GM15510 (cell line): ENCODE results near the gene C18orf32.

Experiments
- POLR2A ChIP-seq: IDR thresholded peaks from 3 replicates; pipeline ENCODE4 v1.6.1; 2011; ENCODE audit warnings: borderline replicate concordance; ENCODE audit not compliant: insufficient read length; ENCODE audit errors: extremely low read depth

C18orf32 gene

GRCh38 chr18:49510393-49511115, 23.5 kb upstream of the C18orf32 start:
- no peak for TF ChIP-seq POLR2A

GRCh38 chr18:49503931-49504330, 16.9 kb upstream of the C18orf32 start:
- no peak for TF ChIP-seq POLR2A

- TF ChIP-seq POLR2A: no peak
Measured at GRCh38 chr18:49500201-49500921, 13.3 kb upstream of the C18orf32 start.

- TF ChIP-seq POLR2A: no peak
Measured at GRCh38 chr18:49499046-49499637, 12.1 kb upstream of the C18orf32 start.

DNA sequence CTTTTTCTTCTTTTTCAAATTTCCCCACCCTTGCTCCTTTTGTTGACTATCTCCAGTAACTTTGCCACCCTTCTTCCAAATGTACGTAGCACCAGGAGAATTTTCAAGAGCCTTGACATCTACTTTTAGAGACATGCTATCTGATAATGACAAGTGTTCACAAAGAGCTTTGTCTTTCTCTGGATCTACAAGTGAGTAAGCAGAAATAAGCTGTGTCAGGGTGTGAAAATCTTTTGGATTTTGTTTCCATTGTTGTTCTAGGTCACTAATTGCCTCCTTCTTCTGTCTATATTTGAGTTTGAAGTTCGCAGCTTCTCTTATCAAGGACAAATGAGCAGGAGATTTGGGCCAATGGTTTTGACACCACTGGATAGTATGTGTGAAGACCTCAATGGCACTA, 8.4 kb upstream of the C18orf32 start:
- no peak for TF ChIP-seq POLR2A

GRCh38 chr18:49495076-49495475, 8.0 kb upstream of the C18orf32 start:
- TF ChIP-seq POLR2A: no peak

GRCh38 chr18:49494660-49495059, 7.6 kb upstream of the C18orf32 start:
- no peak for TF ChIP-seq POLR2A

DNA sequence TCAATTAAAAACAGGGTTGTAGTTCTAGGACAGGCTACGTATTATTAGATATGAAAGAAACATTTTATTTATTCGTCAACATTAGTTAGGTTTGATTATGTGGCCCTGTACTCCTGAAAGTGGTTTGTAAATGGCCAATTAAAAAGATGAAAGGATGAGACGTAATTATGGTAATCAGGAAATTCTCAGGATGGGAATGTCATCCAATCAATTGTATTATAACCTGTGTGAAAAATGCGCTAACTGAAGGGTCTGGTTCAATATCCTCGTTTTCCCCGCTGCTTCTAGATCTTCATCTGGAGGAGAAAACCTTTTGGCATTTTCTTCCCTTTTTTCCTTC, 5.6 kb upstream of the C18orf32 start:
- TF ChIP-seq POLR2A: no peak

DNA sequence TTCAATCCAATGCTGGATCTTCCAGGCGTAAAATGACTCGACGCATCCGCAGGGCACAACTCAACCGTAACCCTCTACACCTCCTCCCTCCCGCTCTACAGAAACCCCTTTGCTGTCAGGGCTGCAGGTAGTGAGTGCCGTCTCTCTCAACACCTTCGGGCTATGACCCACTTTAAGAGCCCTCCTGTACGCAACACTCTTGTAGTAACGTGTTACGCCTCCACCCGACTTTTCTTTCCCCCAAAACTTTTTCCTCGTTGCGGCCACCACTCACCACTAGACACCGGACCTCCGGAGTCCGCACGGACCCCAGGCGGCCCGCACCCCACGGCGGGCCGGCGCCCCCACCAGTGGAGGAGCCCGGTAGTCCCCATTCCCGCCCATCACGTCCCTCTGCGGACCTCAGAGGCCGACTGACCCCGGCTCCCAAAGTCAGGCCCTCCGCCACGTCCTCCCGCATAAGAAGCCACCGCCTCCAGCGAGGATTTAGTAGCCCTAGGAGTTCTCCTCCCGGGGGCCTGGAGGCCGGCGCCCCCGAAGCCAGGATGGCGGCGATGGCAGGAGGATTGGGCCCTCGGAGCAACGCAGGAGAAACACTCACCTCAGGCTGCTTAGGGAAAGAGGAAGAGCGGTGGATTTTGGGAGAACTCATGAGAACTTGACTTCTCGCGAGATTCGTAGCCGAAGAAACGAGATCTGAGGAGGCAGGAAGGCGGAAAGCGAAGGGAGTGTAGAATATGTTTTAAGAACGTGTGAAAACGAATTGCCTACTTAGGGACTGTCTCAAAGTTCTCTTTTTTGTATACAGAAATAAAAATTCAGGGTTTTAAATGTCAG, 5.0 kb upstream of the C18orf32 start, which contains the start of gene RPL17:
TSS of gene RPL17 (minus strand) at position 609 of the 837 bp plus-strand sequence.
- TF ChIP-seq POLR2A: peak; percentile 94

- no peak for TF ChIP-seq POLR2A
Measured at GRCh38 chr18:49491534-49491856, 4.5 kb upstream of the C18orf32 start.

DNA sequence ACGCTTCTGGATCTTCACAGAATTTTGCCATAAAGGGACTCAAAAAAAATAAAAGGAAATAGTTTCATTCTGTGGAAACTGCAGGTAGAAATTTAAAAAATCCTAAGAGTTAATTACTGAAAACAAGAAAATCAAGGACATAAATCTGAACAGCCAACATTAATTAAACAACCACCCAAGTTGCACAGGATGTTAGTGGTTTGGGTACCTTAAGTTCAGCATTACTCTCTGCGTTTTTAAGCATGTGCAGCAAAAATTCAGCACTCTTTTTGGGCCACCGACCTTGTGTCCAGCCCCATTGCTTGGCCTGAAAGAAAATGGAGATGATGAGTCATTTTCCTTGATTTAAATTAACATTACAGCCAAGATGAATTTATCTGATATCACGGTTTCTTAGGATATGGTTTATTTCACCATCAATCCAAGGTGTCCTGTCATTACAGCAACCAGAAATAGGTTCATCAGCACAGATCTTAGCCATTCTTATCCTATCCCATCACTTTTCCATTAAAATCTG, 3.3 kb upstream of the C18orf32 start:
- no peak for TF ChIP-seq POLR2A

- peak; percentile 18 for TF ChIP-seq POLR2A
Measured at GRCh38 chr18:49487711-49488310, 777 bp upstream of the C18orf32 start.

DNA sequence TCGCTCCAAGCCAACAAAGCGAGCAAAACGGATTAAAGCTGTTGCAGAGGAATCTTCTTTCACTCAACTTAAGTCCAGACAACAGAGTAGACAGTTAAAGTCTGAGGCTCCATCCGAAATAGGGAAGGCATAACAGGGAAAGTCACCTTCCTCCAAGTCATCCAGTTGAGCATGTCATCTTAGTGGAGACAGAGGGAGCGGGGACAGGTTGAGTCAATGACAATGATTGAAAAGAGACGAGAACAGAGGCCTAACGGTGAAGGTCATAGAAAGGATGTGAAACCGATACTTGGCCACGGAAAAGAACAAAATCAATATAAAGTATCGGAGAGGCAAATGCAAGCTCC, 455 bp downstream of the C18orf32 start:
- no peak for TF ChIP-seq POLR2A

- TF ChIP-seq POLR2A: no peak
Measured at GRCh38 chr18:49486134-49486533, 900 bp downstream of the C18orf32 start.
